ENCODE results near the gene GRAMD1C. TPM values are rescaled to one million over a fixed set of nuclear protein-coding genes. Genes with fewer than 3 reads are reported as not detected.

GRAMD1C gene
- total RNA-seq, 3 donors from 2014 or later, result not detected

- Mint-ChIP-seq H3K4me1 (ENCODE audit: low read depth) (no peaks in the 10 kb centered on the region), H3K27me3 (ENCODE audit: low read depth) (no peaks in the 10 kb centered on the region), H3K4me3 (no peak overlapping the region), H3K9me3 (no peaks in the 10 kb centered on the region), H3K36me3 (ENCODE audit: insufficient read depth) (no peaks in the 10 kb centered on the region)
- ATAC-seq, result no peak
- no peak for DNase-seq
Measured at GRCh38 chr3:113890256-113890900, 51.8 kb downstream of the GRAMD1C start.

- DNase-seq, result no peak
- no peak overlapping the region for H3K4me3 Mint-ChIP-seq
- H3K27me3 Mint-ChIP-seq (ENCODE audit: low read depth), result no peaks in the 10 kb centered on the region
- ATAC-seq, result no peak
- H3K9me3 Mint-ChIP-seq, result no peaks in the 10 kb centered on the region
- no peaks in the 10 kb centered on the region for H3K36me3 Mint-ChIP-seq (ENCODE audit: insufficient read depth)
- peaks cover 6% of the 10 kb centered on the region for H3K4me1 Mint-ChIP-seq (ENCODE audit: low read depth)
Measured at GRCh38 chr3:113894927-113895326, 56.3 kb downstream of the GRAMD1C start.

GRCh38 chr3:113895964-113896363, 57.4 kb downstream of the GRAMD1C start:
- Mint-ChIP-seq H3K4me3 (no peak overlapping the region), H3K4me1 (ENCODE audit: low read depth) (peaks cover 6% of the 10 kb centered on the region), H3K36me3 (ENCODE audit: insufficient read depth) (no peaks in the 10 kb centered on the region), H3K27me3 (ENCODE audit: low read depth) (no peaks in the 10 kb centered on the region), H3K9me3 (no peaks in the 10 kb centered on the region)
- DNase-seq (no peak), ATAC-seq (no peak)

GRCh38 chr3:113896930-113897329, 58.3 kb downstream of the GRAMD1C start:
- Mint-ChIP-seq H3K4me3 (no peak overlapping the region), H3K9me3 (no peaks in the 10 kb centered on the region), H3K36me3 (ENCODE audit: insufficient read depth) (no peaks in the 10 kb centered on the region), H3K27me3 (ENCODE audit: low read depth) (no peaks in the 10 kb centered on the region), H3K4me1 (ENCODE audit: low read depth) (peaks cover 6% of the 10 kb centered on the region)
- no peak for DNase-seq
- no peak for ATAC-seq

- no peak for DNase-seq
- H3K4me1 Mint-ChIP-seq (ENCODE audit: low read depth), result peaks cover 6% of the 10 kb centered on the region
- H3K9me3 Mint-ChIP-seq, result no peaks in the 10 kb centered on the region
- no peaks in the 10 kb centered on the region for H3K36me3 Mint-ChIP-seq (ENCODE audit: insufficient read depth)
- no peaks in the 10 kb centered on the region for H3K27me3 Mint-ChIP-seq (ENCODE audit: low read depth)
- H3K4me3 Mint-ChIP-seq, result peak overlapping the region; percentile 37
- ATAC-seq, result no peak
Measured at GRCh38 chr3:113897373-113897777, 58.8 kb downstream of the GRAMD1C start.

- Mint-ChIP-seq H3K9me3 (no peaks in the 10 kb centered on the region), H3K4me1 (ENCODE audit: low read depth) (peaks cover 6% of the 10 kb centered on the region), H3K36me3 (ENCODE audit: insufficient read depth) (no peaks in the 10 kb centered on the region), H3K4me3 (no peak overlapping the region), H3K27me3 (ENCODE audit: low read depth) (no peaks in the 10 kb centered on the region)
- ATAC-seq (no peak), DNase-seq (no peak)
Measured at GRCh38 chr3:113898892-113899291, 60.3 kb downstream of the GRAMD1C start.

GRCh38 chr3:113906568-113907140, 68.1 kb downstream of the GRAMD1C start:
- ATAC-seq (no peak), DNase-seq (no peak)
- H3K4me3 Mint-ChIP-seq, result no peak overlapping the region
- no peaks in the 10 kb centered on the region for H3K36me3 Mint-ChIP-seq (ENCODE audit: insufficient read depth)
- H3K4me1 Mint-ChIP-seq (ENCODE audit: low read depth), result no peaks in the 10 kb centered on the region
- peaks cover 2% of the 10 kb centered on the region for H3K27me3 Mint-ChIP-seq (ENCODE audit: low read depth)
- no peaks in the 10 kb centered on the region for H3K9me3 Mint-ChIP-seq

- Mint-ChIP-seq H3K9me3 (no peaks in the 10 kb centered on the region), H3K4me1 (ENCODE audit: low read depth) (peaks cover 7% of the 10 kb centered on the region), H3K27me3 (ENCODE audit: low read depth) (peaks cover 2% of the 10 kb centered on the region), H3K4me3 (no peak overlapping the region), H3K36me3 (ENCODE audit: insufficient read depth) (no peaks in the 10 kb centered on the region)
- DNase-seq (no peak), ATAC-seq (no peak)
Measured at GRCh38 chr3:113908133-113908532, 69.5 kb downstream of the GRAMD1C start.

- H3K4me1 Mint-ChIP-seq (ENCODE audit: low read depth), result peaks cover 7% of the 10 kb centered on the region
- ATAC-seq, result no peak
- DNase-seq, result no peak
- H3K36me3 Mint-ChIP-seq (ENCODE audit: insufficient read depth), result no peaks in the 10 kb centered on the region
- no peak overlapping the region for H3K4me3 Mint-ChIP-seq
- no peaks in the 10 kb centered on the region for H3K9me3 Mint-ChIP-seq
- no peaks in the 10 kb centered on the region for H3K27me3 Mint-ChIP-seq (ENCODE audit: low read depth)
Measured at GRCh38 chr3:113910966-113911365, 72.4 kb downstream of the GRAMD1C start.

GRCh38 chr3:113912552-113913236, 74.1 kb downstream of the GRAMD1C start:
- H3K4me1 Mint-ChIP-seq (ENCODE audit: low read depth), result peaks cover 7% of the 10 kb centered on the region
- no peak overlapping the region for H3K4me3 Mint-ChIP-seq
- ATAC-seq, result peak; percentile 87 to 88
- DNase-seq, result no peak
- no peaks in the 10 kb centered on the region for H3K36me3 Mint-ChIP-seq (ENCODE audit: insufficient read depth)
- H3K9me3 Mint-ChIP-seq, result no peaks in the 10 kb centered on the region
- H3K27me3 Mint-ChIP-seq (ENCODE audit: low read depth), result no peaks in the 10 kb centered on the region

- no peaks in the 10 kb centered on the region for H3K36me3 Mint-ChIP-seq (ENCODE audit: insufficient read depth)
- ATAC-seq (no peak), DNase-seq (no peak)
- no peaks in the 10 kb centered on the region for H3K9me3 Mint-ChIP-seq
- H3K4me3 Mint-ChIP-seq, result no peak overlapping the region
- H3K4me1 Mint-ChIP-seq (ENCODE audit: low read depth), result peaks cover 7% of the 10 kb centered on the region
- H3K27me3 Mint-ChIP-seq (ENCODE audit: low read depth), result no peaks in the 10 kb centered on the region
Measured at GRCh38 chr3:113914646-113915045, 76.1 kb downstream of the GRAMD1C start.

- Mint-ChIP-seq H3K36me3 (ENCODE audit: insufficient read depth) (peaks cover 2% of the 10 kb centered on the region), H3K4me3 (no peak overlapping the region), H3K27me3 (ENCODE audit: low read depth) (peaks cover 25% of the 10 kb centered on the region), H3K9me3 (peaks cover 25% of the 10 kb centered on the region), H3K4me1 (ENCODE audit: low read depth) (no peaks in the 10 kb centered on the region)
- ATAC-seq (no peak), DNase-seq (no peak)
Measured at GRCh38 chr3:113927556-113927955, 89.0 kb downstream of the GRAMD1C start.

- Mint-ChIP-seq H3K36me3 (ENCODE audit: insufficient read depth) (no peaks in the 10 kb centered on the region), H3K27me3 (ENCODE audit: low read depth) (peaks cover 16% of the 10 kb centered on the region), H3K4me1 (ENCODE audit: low read depth) (peaks cover 11% of the 10 kb centered on the region), H3K9me3 (no peaks in the 10 kb centered on the region), H3K4me3 (peak overlapping the region; percentile 80)
- ATAC-seq (no peak), DNase-seq (no peak)
Measured at GRCh38 chr3:113946831-113947230, 108.2 kb downstream of the GRAMD1C start.

GRCh38 chr3:113947372-113948014, 108.9 kb downstream of the GRAMD1C start, which contains the start of gene ZDHHC23:
ZDHHC23 (plus strand) TSS chr3:113948013; CDS start chr3:113948803, 790 bp downstream.
- Mint-ChIP-seq H3K36me3 (ENCODE audit: insufficient read depth) (no peaks in the 10 kb centered on the region), H3K27me3 (ENCODE audit: low read depth) (peaks cover 16% of the 10 kb centered on the region), H3K4me3 (peak within 1 kb of the TSS; percentile 80), H3K9me3 (no peaks in the 10 kb centered on the region), H3K4me1 (ENCODE audit: low read depth) (peaks cover 11% of the 10 kb centered on the region)
- peak; percentile 60 for DNase-seq
- peak; percentile 87 to 91 for ATAC-seq
